H1 (cell line): Measurements from ENCODE around the gene DAAM1. TPM values are rescaled to one million over a fixed set of nuclear protein-coding genes. Genes with fewer than 3 reads are reported as not detected.

Experiments
- CTCF ChIA-PET: fragments of 300-600 bp; sonication (Branson Sonifier 250); formaldehyde crosslinking; loops from one replicate; lab custom pipeline; 2021; ENCODE audit not compliant: partially characterized antibody; lab: Charles Lee
- POLR2A ChIA-PET: fragments of 300-600 bp; sonication (Branson Sonifier 250); formaldehyde crosslinking; loops from one replicate; lab custom pipeline; 2021; ENCODE audit warnings: inconsistent platforms; ENCODE audit not compliant: partially characterized antibody; lab: Charles Lee
- DNase-seq, 2 experiments: peaks; one replicate each; pipeline versions ENCODE4 v3.0.0 to v3.0.0-alpha.2; 2010 to 2022; ENCODE audit warnings: low spot score in 2 of 2, low read depth in 1 of 2, mixed read lengths in 1 of 2
- FAIRE-seq: peaks from 2 replicates; lab custom pipeline; 2011; peaks lifted over from hg19 to GRCh38; lab: Jason Lieb, UNC
- H2AFZ ChIP-seq: 2 replicates; pipeline ENCODE4 v1.8.1; 2012; ENCODE audit warnings: low read length, inconsistent platforms
- H2AK5ac ChIP-seq: 2 replicates; pipeline ENCODE4 v1.6.1; 2013; ENCODE audit warnings: low read depth, low read length
- H2BK120ac ChIP-seq: replicated peaks from 2 replicates; pipeline ENCODE3; 2013; ENCODE audit warnings: low read depth, low read length, inconsistent platforms
- H2BK12ac ChIP-seq: 2 replicates; pipeline ENCODE4 v1.6.1; 2013; ENCODE audit warnings: low read depth, low read length
- H2BK15ac ChIP-seq: 2 replicates; pipeline ENCODE4 v1.6.1; 2013; ENCODE audit warnings: low read length
- H2BK20ac ChIP-seq: 2 replicates; pipeline ENCODE4 v1.6.1; 2013; ENCODE audit warnings: low read length
- H2BK5ac ChIP-seq: 2 replicates; pipeline ENCODE4 v1.6.1; 2013; ENCODE audit warnings: low read depth, low read length
- H3K14ac ChIP-seq: 2 replicates; pipeline ENCODE4 v1.6.1; 2013; ENCODE audit warnings: inconsistent platforms; ENCODE audit not compliant: insufficient read length
- H3K18ac ChIP-seq: 2 replicates; pipeline ENCODE4 v1.6.1; 2013; ENCODE audit warnings: low read length; ENCODE audit errors: extremely low read depth
- H3K23ac ChIP-seq: 2 replicates; pipeline ENCODE4 v1.6.1; 2013; ENCODE audit warnings: inconsistent platforms; ENCODE audit not compliant: insufficient read length
- H3K23me2 ChIP-seq: 2 replicates; pipeline ENCODE4 v1.6.1; 2013; ENCODE audit warnings: low read depth, low read length
- H3K27ac ChIP-seq: 2 replicates; pipeline ENCODE4 v1.6.1; 2011; ENCODE audit warnings: low read depth, low read length, inconsistent platforms
- H3K27me3 ChIP-seq, 4 experiments: replicated peaks in 1 of 4; 1 replicate in 1 of 4; 2 replicates in 3 of 4; pipeline versions ENCODE4 v1.6.1 to v1.8.1; 2011 to 2013; ENCODE audit warnings: low read length in 3 of 4, mild to moderate bottlenecking in 3 of 4, inconsistent platforms in 2 of 4, mixed read lengths in 2 of 4, moderate library complexity in 1 of 4; ENCODE audit not compliant: control insufficient read depth in 3 of 4, insufficient read depth in 3 of 4; ENCODE audit errors: extremely low read depth in 1 of 4
- H3K36me3 ChIP-seq, 4 experiments: 2 replicates each; pipeline versions ENCODE4 v1.6.1 to v1.8.1; 2011 to 2013; ENCODE audit warnings: mild to moderate bottlenecking in 4 of 4, low read length in 3 of 4, moderate library complexity in 2 of 4, control low read depth in 1 of 4, inconsistent platforms in 1 of 4; ENCODE audit not compliant: insufficient read depth in 4 of 4, control insufficient read depth in 2 of 4
- H3K4ac ChIP-seq: replicated peaks from 2 replicates; pipeline ENCODE3; 2013; ENCODE audit warnings: low read length, low read depth, mixed read lengths, inconsistent platforms; ENCODE audit not compliant: insufficient read length
- H3K4me1 ChIP-seq, 4 experiments: replicated peaks in 1 of 4; 1 replicate in 1 of 4; 2 replicates in 3 of 4; pipeline versions ENCODE4 v1.6.1 to v1.8.1; 2011 to 2013; ENCODE audit warnings: low read length in 3 of 4, inconsistent platforms in 2 of 4, mixed read lengths in 1 of 4; ENCODE audit not compliant: insufficient read depth in 4 of 4, control insufficient read depth in 3 of 4
- H3K4me2 ChIP-seq, 2 experiments: 2 replicates each; pipeline versions ENCODE4 v1.6.1 to v1.8.1; 2011 to 2013; ENCODE audit warnings: low read depth in 2 of 2, low read length in 2 of 2, control low read depth in 1 of 2, inconsistent platforms in 1 of 2, mild to moderate bottlenecking in 1 of 2; ENCODE audit not compliant: insufficient read depth in 1 of 2
- H3K4me3 ChIP-seq, 4 experiments: fragments of 200-600, 300-600 bp in 1 of 4; sonication (generic), shearing (Covaris generic), sonication (Bioruptor Twin) in 1 of 4; 2 replicates each; pipeline versions ENCODE4 v1.5.1 to v1.8.1; 2011 to 2016; ENCODE audit warnings: low read length in 4 of 4, low read depth in 3 of 4, control low read depth in 2 of 4, inconsistent platforms in 2 of 4, mild to moderate bottlenecking in 2 of 4, mixed read lengths in 1 of 4, moderate library complexity in 1 of 4; ENCODE audit not compliant: insufficient read depth in 2 of 4; ENCODE audit errors: extremely low read depth in 1 of 4
- H3K56ac ChIP-seq: replicated peaks from 2 replicates; pipeline ENCODE3; 2013; ENCODE audit warnings: low read depth, mild to moderate bottlenecking, mixed read lengths, low read length, inconsistent platforms; ENCODE audit not compliant: insufficient read length
- H3K79me1 ChIP-seq: 2 replicates; pipeline ENCODE4 v1.6.1; 2013; ENCODE audit warnings: low read depth, low read length, control low read depth
- H3K79me2 ChIP-seq, 2 experiments: 2 replicates each; pipeline versions ENCODE4 v1.6.1 to v1.8.1; 2012 to 2013; ENCODE audit warnings: low read length in 2 of 2, mild to moderate bottlenecking in 2 of 2, inconsistent platforms in 1 of 2; ENCODE audit not compliant: insufficient read depth in 2 of 2, control insufficient read depth in 1 of 2
- H3K9ac ChIP-seq, 4 experiments: replicated peaks in 1 of 4; 1 replicate in 1 of 4; 2 replicates in 3 of 4; pipeline versions ENCODE4 v1.6.1 to v1.8.1; 2011 to 2013; ENCODE audit warnings: low read depth in 3 of 4, low read length in 3 of 4, control low read depth in 2 of 4, mild to moderate bottlenecking in 2 of 4, moderate library complexity in 2 of 4, inconsistent platforms in 1 of 4; ENCODE audit errors: extremely low read depth in 1 of 4
- H3K9me3 ChIP-seq, 2 experiments: 2 replicates each; pipeline versions ENCODE4 v1.6.1 to v1.8.1; 2012 to 2013; ENCODE audit warnings: mild to moderate bottlenecking in 2 of 2, moderate library complexity in 2 of 2, control low read depth in 1 of 2, inconsistent platforms in 1 of 2, low read depth in 1 of 2, low read length in 1 of 2, mixed read lengths in 1 of 2; ENCODE audit not compliant: insufficient read depth in 2 of 2
- H4K20me1 ChIP-seq, 2 experiments: replicated peaks in 1 of 2; 2 replicates each; pipeline versions ENCODE3 to v1.8.1; 2011 to 2013; ENCODE audit warnings: inconsistent platforms in 2 of 2, low read length in 2 of 2, mild to moderate bottlenecking in 1 of 2; ENCODE audit not compliant: insufficient read depth in 2 of 2, control insufficient read depth in 1 of 2
- H4K5ac ChIP-seq: 2 replicates; pipeline ENCODE4 v1.6.1; 2013; ENCODE audit warnings: low read length, low read depth, mixed read lengths, inconsistent platforms; ENCODE audit not compliant: insufficient read length
- H4K8ac ChIP-seq: 2 replicates; pipeline ENCODE4 v1.8.0; 2013; ENCODE audit warnings: mild to moderate bottlenecking, moderate library complexity, low read length, inconsistent platforms; ENCODE audit not compliant: insufficient read depth; ENCODE audit errors: extremely low read depth
- H4K91ac ChIP-seq: replicated peaks from 2 replicates; pipeline ENCODE3; 2013; ENCODE audit warnings: low read length, mixed read lengths, inconsistent platforms; ENCODE audit not compliant: insufficient read length
- ATF2 ChIP-seq: IDR thresholded peaks from 2 replicates; pipeline ENCODE4 v1.6.1; 2012; ENCODE audit warnings: low read length, inconsistent platforms
- CHD1 ChIP-seq: IDR thresholded peaks from 2 replicates; pipeline ENCODE4 v1.6.1; 2012; ENCODE audit warnings: low read depth, low read length, improper control_type of control experiment
- EZH2 ChIP-seq: fragments of 200-600 bp; sonication (generic); IDR thresholded peaks from 2 replicates; pipeline ENCODE4 v1.7.1; 2012; ENCODE audit warnings: low read depth, mild to moderate bottlenecking, moderate library complexity, low read length, inconsistent platforms; ENCODE audit not compliant: severe bottlenecking
- GTF2F1 ChIP-seq: IDR thresholded peaks from 2 replicates; pipeline ENCODE4 v1.6.1; 2012; ENCODE audit warnings: low read depth, low read length, improper control_type of control experiment, borderline replicate concordance
- JUND ChIP-seq: IDR thresholded peaks from 2 replicates; pipeline ENCODE4 v1.6.1; 2011; ENCODE audit warnings: mild to moderate bottlenecking, improper control_type of control experiment, low read length
- KDM4A ChIP-seq: IDR thresholded peaks from one replicate; pipeline ENCODE4 v1.7.1; 2012; ENCODE audit warnings: low read depth, mild to moderate bottlenecking, moderate library complexity, low read length, inconsistent platforms; ENCODE audit not compliant: severe bottlenecking
- RAD21 ChIP-seq, 2 experiments: IDR thresholded peaks in 1 of 2; conservative IDR thresholded peaks in 1 of 2; 2 replicates each; pipeline ENCODE4 v1.6.1; 2011; ENCODE audit warnings: low read depth in 2 of 2, low read length in 2 of 2, improper control_type of control experiment in 1 of 2, inconsistent platforms in 1 of 2, mild to moderate bottlenecking in 1 of 2, moderate library complexity in 1 of 2
- SIX5 ChIP-seq: IDR thresholded peaks from 2 replicates; pipeline ENCODE4 v1.6.1; 2011; ENCODE audit warnings: mild to moderate bottlenecking, low read depth, low read length
- TAF7 ChIP-seq: optimal IDR thresholded peaks from 2 replicates; pipeline ENCODE3; 2011; ENCODE audit warnings: low read depth, mild to moderate bottlenecking, inconsistent platforms, low read length, moderate library complexity, borderline replicate concordance
- WGBS, 2 experiments: shearing (Covaris generic) in 1 of 2; methylation state at CpG; one replicate each; pipeline versions ENCODE4 v1.1.6 to v1.1.7; 2013 to 2015; ENCODE audit warnings: low lambda C conversion rate in 2 of 2, mixed read lengths in 2 of 2, inconsistent platforms in 1 of 2, low coverage in 1 of 2, missing lambda C conversion rate in 1 of 2; ENCODE audit not compliant: insufficient replicate concordance in 2 of 2, insufficient coverage in 1 of 2, insufficient read length in 1 of 2; ENCODE audit errors: extremely low coverage in 1 of 2, missing lambda C conversion rate in 1 of 2; 5-methylcytosine and 5-hydroxymethylcytosine counted together
- polyA plus RNA-seq, 7 experiments: library from polyadenylated mRNA; depleted of rRNA in 3 of 7; stranded (reverse) in 5 of 7; unstranded in 2 of 7; fragments of >200 nt in 5 of 7; fragments of 200-250 nt in 2 of 7; gene quantifications; 1 replicate in 5 of 7; 2 replicates in 1 of 7; 4 replicates in 1 of 7; pipeline versions ENCODE4 v1.2.1 to v1.2.3, GENCODE V29; 2011 to 2013; ENCODE audit warnings: missing spikeins in 2 of 7, mixed read lengths in 2 of 7
- total RNA-seq: library from RNA; stranded (reverse); fragmentation: NEBNext Ultra II Directional; extraction: Animal tissue kit (Norgen Biotek cat#: 25700); gene quantifications from 2 replicates; pipeline ENCODE4 v1.2.1, GENCODE V29; 2021
- TF ChIP-seq, protein P1 (sequence below): IDR thresholded peaks from 2 replicates; pipeline ENCODE4 v1.6.1; 2012; ENCODE audit warnings: inconsistent platforms

DAAM1 gene
- total and polyA plus RNA-seq, 2 of the 8 experiments (the other 6 are each of a cell fraction or from before 2014, with no cell fraction given), result 5.0 to 44.9 TPM

- no peak overlapping the region for H4K91ac ChIP-seq
- H3K23me2 ChIP-seq, result no peaks in the 10 kb centered on the region
- peaks cover 22 to 32% of the 10 kb centered on the region in 2 experiments for H3K9me3 ChIP-seq
- no peak overlapping the region for H2BK5ac ChIP-seq
- FAIRE-seq (no peak), DNase-seq (no peak)
- H2AFZ ChIP-seq, result no peak overlapping the region
- H3K79me2 ChIP-seq, result no peaks in the 10 kb centered on the region
- no peak overlapping the region for H4K8ac ChIP-seq
- no peak overlapping the region for H3K23ac ChIP-seq
- H3K4me2 ChIP-seq, result no peak overlapping the region
- no peaks in the 10 kb centered on the region for H3K27me3 ChIP-seq
- no peak overlapping the region for H2BK120ac ChIP-seq
- no peak overlapping the region for H3K9ac ChIP-seq
- no peak overlapping the region for H3K4me3 ChIP-seq
- no peak overlapping the region for H2BK12ac ChIP-seq
- no peak overlapping the region for H2BK20ac ChIP-seq
- H3K36me3 ChIP-seq, result no peaks in the 10 kb centered on the region; a peak in 1 of 8 replicates
- no peak overlapping the region for H2BK15ac ChIP-seq
- H3K4me1 ChIP-seq, result no peaks in the 10 kb centered on the region
- H3K4ac ChIP-seq, result no peak overlapping the region
- no peak overlapping the region for H3K18ac ChIP-seq
- H4K20me1 ChIP-seq, result no peaks in the 10 kb centered on the region
- ChIA-PET POLR2A (no interaction called here), CTCF (interaction anchor here (0.6 to 1.9 kb wide), 4 partner anchors 17 to 386 kb away, joined by 3 to 5 read pairs (median 4); no protein-coding TSS in a partner anchor)
- no peak overlapping the region for H3K27ac ChIP-seq
- H4K5ac ChIP-seq, result no peak overlapping the region
- no peaks in the 10 kb centered on the region for H3K79me1 ChIP-seq
- no peak overlapping the region for H3K56ac ChIP-seq
- WGBS, 2 experiments, result 91% methylated on average over 6 of the region's 6 CpGs; no CpG with 5 or more reads in 1 of the 2 experiments
- H3K14ac ChIP-seq, result no peak overlapping the region
- no peak overlapping the region for H2AK5ac ChIP-seq
- no peak for TF ChIP-seq ATF2
- no peak for TF ChIP-seq SIX5
- no peak for TF ChIP-seq TAF7
- TF ChIP-seq EZH2, result no peak
- TF ChIP-seq RAD21 (IDR thresholded peaks at IDR 0.05 in 1 of 2, conservative IDR thresholded peaks at IDR 0.05 in 1 of 2; ENCODE audit: low read depth in 2 of 2, low read length in 2 of 2), result no peak
- no peak for TF ChIP-seq GTF2F1
- no peak for TF ChIP-seq KDM4A
- TF ChIP-seq, protein P1, sequence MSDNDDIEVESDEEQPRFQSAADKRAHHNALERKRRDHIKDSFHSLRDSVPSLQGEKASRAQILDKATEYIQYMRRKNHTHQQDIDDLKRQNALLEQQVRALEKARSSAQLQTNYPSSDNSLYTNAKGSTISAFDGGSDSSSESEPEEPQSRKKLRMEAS, result no peak
- no peak for TF ChIP-seq CHD1
- no peak for TF ChIP-seq JUND
Measured at GRCh38 chr14:59406454-59407245, 218.2 kb downstream of the DAAM1 start.
